Colonic mucosa (tissue), 4 donors: ENCODE data around the gene ADAM10. TPM values are rescaled to one million over a fixed set of nuclear protein-coding genes. Genes with fewer than 3 reads are reported as not detected.

Experiments
- DNase-seq: peaks from one replicate; pipeline ENCODE4 v3.0.0-alpha.2; 2020
- H3K27ac ChIP-seq: fragments of 200-600 bp; one replicate; pipeline ENCODE4 v1.8.0; 2021
- H3K27me3 ChIP-seq: fragments of 200-600 bp; one replicate; pipeline ENCODE4 v1.8.0; 2021
- H3K36me3 ChIP-seq: fragments of 200-600 bp; one replicate; pipeline ENCODE4 v1.8.0; 2021
- H3K4me1 ChIP-seq: fragments of 200-600 bp; one replicate; pipeline ENCODE4 v1.8.0; 2021; ENCODE audit warnings: mild to moderate bottlenecking
- H3K4me3 ChIP-seq: fragments of 200-600 bp; one replicate; pipeline ENCODE4 v1.8.0; 2021
- H3K9ac ChIP-seq, 2 donors: one replicate each; pipeline ENCODE4 v1.7.0; 2013; ENCODE audit warnings: control low read depth in 2 of 2, low read depth in 2 of 2, low read length in 2 of 2
- H3K9me3 ChIP-seq: fragments of 200-600 bp; one replicate; pipeline ENCODE4 v1.8.0; 2021
- intact Hi-C: fragments of 100-400 bp; cut with DNase I; formaldehyde crosslinking; loops from one replicate; pipeline ENCODE4 v1.14.1; 2022
- total RNA-seq, 2 donors: library from RNA; stranded (reverse); fragmentation: NEBNext Ultra II Directional in 1 of 2; extraction: Animal tissue kit (Norgen Biotek cat#: 25700) in 1 of 2; gene quantifications; one replicate each; pipeline ENCODE4 v1.2.1, GENCODE V29; 2021
- TF ChIP-seq, protein P1 (sequence below): fragments of 200-600 bp; IDR thresholded peaks from one replicate; pipeline ENCODE4 v1.8.0; 2022; ENCODE audit warnings: antibody characterized with exemption, mild to moderate bottlenecking
- donor health status: healthy.
- donor health status: DM: no; HTN: no; CAD: no.
- donor health status: DM: no; HTN: no; CAD: no.

The ADAM10 gene, protein sequence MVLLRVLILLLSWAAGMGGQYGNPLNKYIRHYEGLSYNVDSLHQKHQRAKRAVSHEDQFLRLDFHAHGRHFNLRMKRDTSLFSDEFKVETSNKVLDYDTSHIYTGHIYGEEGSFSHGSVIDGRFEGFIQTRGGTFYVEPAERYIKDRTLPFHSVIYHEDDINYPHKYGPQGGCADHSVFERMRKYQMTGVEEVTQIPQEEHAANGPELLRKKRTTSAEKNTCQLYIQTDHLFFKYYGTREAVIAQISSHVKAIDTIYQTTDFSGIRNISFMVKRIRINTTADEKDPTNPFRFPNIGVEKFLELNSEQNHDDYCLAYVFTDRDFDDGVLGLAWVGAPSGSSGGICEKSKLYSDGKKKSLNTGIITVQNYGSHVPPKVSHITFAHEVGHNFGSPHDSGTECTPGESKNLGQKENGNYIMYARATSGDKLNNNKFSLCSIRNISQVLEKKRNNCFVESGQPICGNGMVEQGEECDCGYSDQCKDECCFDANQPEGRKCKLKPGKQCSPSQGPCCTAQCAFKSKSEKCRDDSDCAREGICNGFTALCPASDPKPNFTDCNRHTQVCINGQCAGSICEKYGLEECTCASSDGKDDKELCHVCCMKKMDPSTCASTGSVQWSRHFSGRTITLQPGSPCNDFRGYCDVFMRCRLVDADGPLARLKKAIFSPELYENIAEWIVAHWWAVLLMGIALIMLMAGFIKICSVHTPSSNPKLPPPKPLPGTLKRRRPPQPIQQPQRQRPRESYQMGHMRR
- total RNA-seq = 100 to 1,000 TPM; 115 to 176 TPM

DNA sequence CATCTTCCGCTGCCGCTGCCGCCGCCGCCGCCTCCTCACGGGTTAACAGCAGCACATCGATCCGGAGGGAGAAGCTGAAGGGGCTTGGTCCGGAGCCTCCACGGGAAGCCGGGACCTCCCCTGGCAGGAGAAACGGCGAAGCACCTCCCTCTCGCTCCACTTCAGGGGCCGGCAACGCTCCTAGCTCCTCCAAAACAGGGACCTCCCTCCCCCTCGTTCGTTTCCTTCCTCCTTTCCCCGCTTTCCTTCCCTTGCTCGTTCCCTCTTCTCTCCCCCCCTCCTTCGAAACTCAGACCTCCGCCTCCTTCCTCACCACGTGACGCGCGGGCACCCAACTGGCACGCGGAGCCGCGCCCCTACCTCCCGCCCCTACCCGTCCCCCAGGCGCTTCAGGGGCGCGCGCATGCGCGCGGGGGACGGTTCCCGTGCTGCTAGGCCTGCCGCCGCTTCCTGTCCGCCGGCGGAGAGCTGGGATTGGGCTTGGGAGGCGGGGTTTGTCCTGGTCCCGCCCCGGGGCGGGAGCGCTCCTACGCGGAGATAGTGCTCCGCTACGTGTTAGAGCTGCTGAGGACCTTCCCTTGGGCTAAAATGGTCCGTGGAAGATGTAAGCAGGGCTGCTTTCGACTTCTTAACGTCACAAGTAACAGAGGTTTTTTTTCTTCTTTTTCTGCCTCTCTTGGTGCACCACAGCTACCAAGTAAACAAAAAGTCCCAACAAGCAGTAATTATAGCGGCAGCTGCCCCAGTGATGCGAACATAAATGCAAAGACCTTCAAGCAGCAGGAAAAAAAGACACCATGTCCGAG is at the start of gene ADAM10:
Gene ADAM10, minus strand, starts transcription at position 176 of the 806 bp plus-strand sequence. Its CDS starts 173 bp downstream, at position 3.
- peak; percentile 99 for DNase-seq
- no peaks in the 10 kb centered on the region for H3K27me3 ChIP-seq
- no peaks in the 10 kb centered on the region for H3K4me1 ChIP-seq
- H3K9ac ChIP-seq = peak within 1 kb of the TSS; percentile 87 to 96
- intact Hi-C loops = loop anchor here (10.0 kb wide), 1 partner anchor 475 kb away; no protein-coding TSS in a partner anchor
- TF ChIP-seq, protein P1, sequence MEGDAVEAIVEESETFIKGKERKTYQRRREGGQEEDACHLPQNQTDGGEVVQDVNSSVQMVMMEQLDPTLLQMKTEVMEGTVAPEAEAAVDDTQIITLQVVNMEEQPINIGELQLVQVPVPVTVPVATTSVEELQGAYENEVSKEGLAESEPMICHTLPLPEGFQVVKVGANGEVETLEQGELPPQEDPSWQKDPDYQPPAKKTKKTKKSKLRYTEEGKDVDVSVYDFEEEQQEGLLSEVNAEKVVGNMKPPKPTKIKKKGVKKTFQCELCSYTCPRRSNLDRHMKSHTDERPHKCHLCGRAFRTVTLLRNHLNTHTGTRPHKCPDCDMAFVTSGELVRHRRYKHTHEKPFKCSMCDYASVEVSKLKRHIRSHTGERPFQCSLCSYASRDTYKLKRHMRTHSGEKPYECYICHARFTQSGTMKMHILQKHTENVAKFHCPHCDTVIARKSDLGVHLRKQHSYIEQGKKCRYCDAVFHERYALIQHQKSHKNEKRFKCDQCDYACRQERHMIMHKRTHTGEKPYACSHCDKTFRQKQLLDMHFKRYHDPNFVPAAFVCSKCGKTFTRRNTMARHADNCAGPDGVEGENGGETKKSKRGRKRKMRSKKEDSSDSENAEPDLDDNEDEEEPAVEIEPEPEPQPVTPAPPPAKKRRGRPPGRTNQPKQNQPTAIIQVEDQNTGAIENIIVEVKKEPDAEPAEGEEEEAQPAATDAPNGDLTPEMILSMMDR = no peak
- peak within 1 kb of the TSS; percentile 97 for H3K27ac ChIP-seq
- no peaks in the 10 kb centered on the region for H3K9me3 ChIP-seq
- no peaks in the 10 kb centered on the region for H3K36me3 ChIP-seq
- peak within 1 kb of the TSS; percentile 67 for H3K4me3 ChIP-seq

DNA sequence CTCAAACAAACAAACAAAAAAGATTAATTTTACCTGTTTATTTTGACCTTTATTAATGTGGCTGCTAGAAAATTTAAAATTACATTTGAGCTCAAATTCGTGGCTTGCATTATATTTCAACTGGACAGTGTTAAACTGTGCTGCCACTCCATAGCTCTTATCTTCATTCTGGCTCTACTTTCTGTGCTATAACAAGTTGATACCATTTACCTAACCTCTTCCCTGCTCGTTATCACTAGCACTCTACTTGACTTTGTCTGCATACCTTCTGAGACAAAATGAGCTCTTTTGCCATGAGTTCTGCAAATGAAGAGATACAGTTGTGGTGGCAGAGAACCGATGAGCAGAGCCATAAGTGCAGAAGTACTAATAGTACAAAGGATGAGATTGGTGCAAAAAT is 48.0 kb upstream of the ADAM10 start:
- no peak overlapping the region for H3K9ac ChIP-seq
- DNase-seq = no peak
- H3K27me3 ChIP-seq = no peaks in the 10 kb centered on the region
- H3K36me3 ChIP-seq = no peaks in the 10 kb centered on the region
- no peak overlapping the region for H3K4me3 ChIP-seq
- no peaks in the 10 kb centered on the region for H3K9me3 ChIP-seq
- intact Hi-C loops = no loop called here
- H3K4me1 ChIP-seq = no peaks in the 10 kb centered on the region
- TF ChIP-seq, protein P1 = no peak
- H3K27ac ChIP-seq = no peak overlapping the region

DNA sequence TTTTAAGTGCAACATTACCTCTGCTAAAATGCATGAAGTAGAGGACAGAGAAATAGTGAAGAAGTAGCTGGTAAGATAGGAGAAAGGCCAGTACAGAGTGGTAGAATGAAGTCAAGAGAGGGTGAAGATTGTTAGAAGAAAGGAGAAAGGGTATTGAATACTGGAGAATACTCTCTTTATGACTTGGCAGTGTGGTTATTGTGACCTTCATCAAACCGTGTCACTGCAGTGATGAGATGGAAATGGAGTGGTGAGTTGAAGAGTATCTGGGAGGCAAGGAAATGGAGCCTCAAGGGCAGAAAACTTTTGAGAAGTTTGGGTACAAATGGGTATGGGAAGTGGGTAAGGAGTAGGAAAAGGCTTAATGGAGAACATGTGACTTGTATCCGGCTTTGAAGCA is 46.3 kb upstream of the ADAM10 start:
- no peak overlapping the region for H3K27ac ChIP-seq
- DNase-seq = no peak
- no peaks in the 10 kb centered on the region for H3K27me3 ChIP-seq
- no peak overlapping the region for H3K9ac ChIP-seq
- H3K36me3 ChIP-seq = no peaks in the 10 kb centered on the region
- no peak overlapping the region for H3K4me3 ChIP-seq
- H3K4me1 ChIP-seq = no peaks in the 10 kb centered on the region
- intact Hi-C loops = no loop called here
- no peaks in the 10 kb centered on the region for H3K9me3 ChIP-seq
- TF ChIP-seq, protein P1 = no peak

DNA sequence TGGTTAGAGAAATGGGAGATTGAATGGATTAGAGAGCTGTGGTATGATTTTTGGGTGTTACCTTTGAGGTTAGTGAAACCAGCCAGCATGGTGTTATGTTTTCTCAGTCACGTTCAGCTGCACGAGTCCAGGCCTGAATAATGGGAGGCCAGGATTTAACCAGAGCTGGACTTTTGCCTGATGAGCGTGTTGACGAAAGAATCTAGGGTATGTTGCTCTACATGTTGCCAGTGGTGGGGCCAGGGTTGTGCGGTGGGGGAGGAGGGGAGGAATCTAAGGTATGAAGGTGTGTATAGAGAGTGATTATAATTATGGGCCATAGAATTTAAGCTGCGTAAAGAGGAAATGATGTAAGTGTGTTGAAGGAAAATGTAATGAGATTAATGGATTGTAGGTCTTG is 44.4 kb upstream of the ADAM10 start:
- intact Hi-C loops = no loop called here
- no peak overlapping the region for H3K9ac ChIP-seq

More for the DNA sequence above, 44.4 kb upstream of the ADAM10 start:
- Histone ChIP-seq H3K27me3 (no peaks in the 10 kb centered on the region), H3K9me3 (no peaks in the 10 kb centered on the region), H3K4me1 (no peaks in the 10 kb centered on the region), H3K36me3 (no peaks in the 10 kb centered on the region), H3K27ac (no peak overlapping the region), H3K4me3 (no peak overlapping the region)
- DNase-seq = no peak
- TF ChIP-seq, protein P1 = no peak
